ENCODE measurements around the gene SV2C.
"Not testable (repeated sequence)": the region's sequence is repeated elsewhere in the genome, so short reads cannot be mapped to it uniquely, and the experiment has no call there.

The SV2C gene

GRCh38 chr5:76363352-76364225 is 280.4 kb downstream of the SV2C start:
- no peak for DNase-seq

- no peak for DNase-seq
Measured at GRCh38 chr5:76364226-76364589, 281.0 kb downstream of the SV2C start.

GRCh38 chr5:76365561-76365960 is 282.4 kb downstream of the SV2C start:
- DNase-seq, result no peak

GRCh38 chr5:76366596-76366995 is 283.4 kb downstream of the SV2C start:
- DNase-seq, result no peak

- no peak for DNase-seq
Measured at GRCh38 chr5:76367623-76368371, 284.6 kb downstream of the SV2C start.

GRCh38 chr5:76368941-76369340 is 285.8 kb downstream of the SV2C start:
- no peak for DNase-seq

- not testable (repeated sequence) for DNase-seq
Measured at GRCh38 chr5:76369668-76370067, 286.5 kb downstream of the SV2C start.

- DNase-seq, result no peak
Measured at GRCh38 chr5:76371960-76372322, 288.8 kb downstream of the SV2C start.

GRCh38 chr5:76372323-76373054 is 289.3 kb downstream of the SV2C start:
- no peak for DNase-seq

GRCh38 chr5:76376148-76376865 is 293.1 kb downstream of the SV2C start:
- DNase-seq, result no peak

GRCh38 chr5:76376866-76377230 is 293.7 kb downstream of the SV2C start:
- no peak for DNase-seq

- DNase-seq, result no peak
Measured at GRCh38 chr5:76378355-76378754, 295.2 kb downstream of the SV2C start.

- peak; percentile 53 for DNase-seq
Measured at GRCh38 chr5:76379316-76379715, 296.1 kb downstream of the SV2C start.

- no peak for DNase-seq
Measured at GRCh38 chr5:76379855-76380254, 296.7 kb downstream of the SV2C start.

GRCh38 chr5:76380346-76381066 is 297.3 kb downstream of the SV2C start:
- no peak for DNase-seq

- DNase-seq, result no peak
Measured at GRCh38 chr5:76383126-76383832, 300.1 kb downstream of the SV2C start.

GRCh38 chr5:76384189-76384588 is 301.0 kb downstream of the SV2C start:
- no peak for DNase-seq

GRCh38 chr5:76384705-76385104 is 301.5 kb downstream of the SV2C start:
- no peak for DNase-seq

GRCh38 chr5:76385540-76385939 is 302.4 kb downstream of the SV2C start:
- no peak for DNase-seq

GRCh38 chr5:76386360-76386759 is 303.2 kb downstream of the SV2C start:
- no peak for DNase-seq

GRCh38 chr5:76388236-76388635 is 305.1 kb downstream of the SV2C start:
- no peak for DNase-seq
